ENCODE measurements around the gene ZNF385A. TPM values are rescaled to one million over a fixed set of nuclear protein-coding genes. Genes with fewer than 3 reads are reported as not detected.

ZNF385A gene
- polyA plus RNA-seq, 6 donors from 2014 or later, result 6.1 to 18.2 (median 10.5) TPM

DNA sequence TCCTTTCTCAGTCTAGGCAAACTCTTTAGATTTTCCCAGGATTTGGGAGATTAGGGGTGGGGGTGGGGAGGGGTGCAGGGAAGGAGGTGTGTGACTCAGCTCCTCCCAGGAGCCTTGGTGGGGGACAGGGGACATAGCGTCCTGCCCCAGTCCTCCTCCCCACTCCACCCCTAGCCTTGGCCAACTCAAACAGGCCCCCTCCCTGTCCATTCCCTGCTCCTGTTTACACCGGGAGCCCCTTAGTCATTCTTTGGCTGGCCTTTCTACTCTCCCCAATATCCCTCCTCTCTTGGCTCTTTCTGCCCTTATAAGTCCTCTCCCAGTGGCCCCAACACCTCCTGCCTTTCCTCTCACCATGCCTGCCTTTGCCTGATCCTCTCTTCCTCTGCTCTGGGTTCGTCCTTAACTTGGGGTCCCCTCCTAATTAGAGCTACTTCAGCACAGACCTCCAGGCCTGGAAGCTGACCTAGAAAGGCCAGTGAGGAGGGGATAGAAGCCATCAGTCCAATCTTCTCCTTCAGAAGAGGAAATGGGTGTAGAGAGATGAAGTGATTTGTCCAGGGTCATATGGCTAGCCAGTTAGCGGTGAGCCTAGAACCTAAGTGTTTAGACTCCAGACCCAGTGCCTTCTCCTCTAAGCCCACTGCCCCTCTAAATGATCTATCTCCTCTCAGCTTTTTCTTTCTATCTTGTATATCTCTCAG lies 36.8 kb upstream of the ZNF385A start:
- H3K36me3 Mint-ChIP-seq, result no peaks in the 10 kb centered on the region
- H3K4me3 Mint-ChIP-seq, result peak overlapping the region in 5 of 8 donors; percentile 1 to 90 (median 26)
- ATAC-seq (ENCODE audit: low read depth in 2 of 2) (no peak), DNase-seq (no peak)
- no peak overlapping the region for H3K27ac Mint-ChIP-seq
- H3K27me3 Mint-ChIP-seq, result peaks cover 10 to 33% (median 27%) of the 10 kb centered on the region in 3 donors
- no peaks in the 10 kb centered on the region for H3K9me3 Mint-ChIP-seq
- peaks cover 33 to 49% (median 44%) of the 10 kb centered on the region in 3 donors for H3K4me1 Mint-ChIP-seq

DNA sequence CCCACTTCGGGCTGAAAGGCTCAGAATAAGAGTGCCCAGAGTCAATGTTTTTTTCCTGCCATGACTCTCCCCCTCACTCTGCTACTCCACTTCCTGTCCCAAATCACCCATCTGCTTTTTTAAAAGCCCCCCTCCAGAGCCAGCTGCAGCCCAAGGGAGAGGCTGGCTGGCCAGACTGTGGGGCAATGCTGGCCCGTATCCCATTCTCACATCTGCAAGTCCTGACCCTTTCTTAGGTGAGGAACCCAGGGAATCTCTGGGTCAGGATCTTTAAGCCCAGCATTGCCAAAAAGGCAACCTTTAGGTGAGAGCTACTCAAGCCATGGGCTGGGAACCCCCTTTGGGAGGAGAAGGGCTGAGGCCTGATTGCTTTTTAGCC lies 36.2 kb upstream of the ZNF385A start:
- Mint-ChIP-seq H3K27ac (peak overlapping the region in 4 of 6 donors; percentile 6 to 95 (median 48)), H3K9me3 (no peaks in the 10 kb centered on the region), H3K36me3 (no peaks in the 10 kb centered on the region), H3K4me1 (peaks cover 35 to 53% (median 50%) of the 10 kb centered on the region in 3 donors), H3K27me3 (peaks cover 6 to 27% (median 22%) of the 10 kb centered on the region in 3 donors), H3K4me3 (peak overlapping the region in 7 of 8 donors; percentile 26 to 96 (median 63))
- ATAC-seq (ENCODE audit: low read depth in 2 of 2) (no peak), DNase-seq (no peak)

DNA sequence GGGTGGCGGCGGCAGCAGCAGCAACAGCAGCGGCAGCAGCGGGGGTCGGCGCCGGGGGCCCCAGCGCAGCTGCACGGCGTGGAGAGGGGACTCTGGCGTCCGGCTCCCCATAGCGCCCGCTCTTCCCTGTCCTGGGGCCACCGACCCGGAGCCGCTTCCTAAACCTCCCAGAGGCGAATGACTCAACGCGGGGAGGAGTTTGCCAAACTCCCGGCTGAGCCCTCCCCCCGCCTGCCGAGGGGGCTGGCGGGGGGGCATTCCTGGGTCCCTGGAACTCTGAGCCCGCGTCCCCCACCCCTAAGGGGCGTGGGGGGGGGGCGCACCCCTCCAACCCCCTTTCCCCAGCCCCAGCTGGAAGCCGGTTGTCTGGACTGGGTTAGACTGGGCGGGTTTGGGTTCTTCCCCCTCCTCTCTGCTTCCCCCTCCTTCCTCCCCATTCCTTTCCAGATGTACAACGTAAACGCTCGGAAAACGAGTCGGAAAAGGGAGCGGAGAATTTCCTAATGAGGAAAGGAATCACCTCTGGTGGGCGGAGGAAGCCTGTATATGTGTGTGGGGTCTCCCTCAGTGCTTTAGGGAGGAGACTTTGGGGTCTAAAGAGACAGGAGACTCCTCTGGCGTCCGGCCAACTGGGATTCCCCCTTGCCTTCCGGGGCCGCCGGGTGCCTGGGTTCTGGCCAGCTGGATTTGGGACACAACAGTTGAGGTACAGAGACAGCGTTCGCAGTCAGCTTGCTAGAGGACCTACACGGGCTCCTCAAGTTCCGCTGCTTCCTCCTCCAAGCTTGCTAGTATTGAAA lies 34.8 kb upstream of the ZNF385A start, which contains the start of gene ITGA5:
Gene ITGA5, minus strand, starts transcription at position 179 of the 800 bp plus-strand sequence. Its CDS starts 68 bp downstream, at position 111.
- Mint-ChIP-seq H3K9me3 (no peaks in the 10 kb centered on the region), H3K36me3 (no peaks in the 10 kb centered on the region), H3K27me3 (peaks cover 0 to 22% (median 8%) of the 10 kb centered on the region in 3 donors), H3K4me3 (peak within 1 kb of the TSS; percentile 85 to 96 (median 92)), H3K4me1 (peaks cover 38 to 65% (median 62%) of the 10 kb centered on the region in 3 donors), H3K27ac (peak within 1 kb of the TSS; percentile 11 to 96 (median 71))
- ATAC-seq (ENCODE audit: low read depth in 2 of 2) (peak; percentile 18 to 34), DNase-seq (no peak)

DNA sequence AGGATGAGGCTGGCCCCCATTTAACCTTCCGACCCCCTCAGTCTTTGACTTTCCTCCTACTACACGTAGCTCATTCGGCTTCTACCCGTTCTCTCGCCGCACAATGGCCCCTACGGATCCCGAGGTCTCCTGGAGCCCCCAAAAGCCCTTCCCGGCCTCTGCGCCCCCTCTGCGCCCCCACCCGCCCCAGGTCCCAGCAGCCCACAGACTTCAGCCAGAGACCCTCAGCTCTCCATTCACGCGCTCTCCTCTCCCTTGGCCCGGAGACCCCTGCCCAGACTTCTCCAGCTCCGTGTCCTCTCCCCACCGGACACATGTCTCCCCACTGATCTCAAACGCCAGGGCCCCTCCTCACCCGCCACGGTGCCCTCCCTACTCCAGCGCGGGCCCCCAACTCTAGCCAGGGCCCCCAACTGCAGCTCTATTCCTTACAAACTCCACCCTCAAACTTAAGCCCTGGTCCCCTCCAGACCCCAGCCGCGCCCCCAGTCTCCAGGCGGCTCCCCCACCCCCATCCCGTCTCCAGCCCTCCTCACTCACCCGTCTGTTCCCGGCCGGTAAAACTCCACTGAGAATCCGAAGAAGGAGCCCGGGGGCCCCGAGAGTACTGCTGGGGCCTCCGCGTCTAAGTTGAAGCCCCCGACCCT lies 34.0 kb upstream of the ZNF385A start:
- Mint-ChIP-seq H3K4me3 (peak overlapping the region; percentile 85 to 96 (median 92)), H3K36me3 (no peaks in the 10 kb centered on the region), H3K4me1 (peaks cover 45 to 73% (median 69%) of the 10 kb centered on the region in 3 donors), H3K9me3 (no peaks in the 10 kb centered on the region), H3K27ac (peak overlapping the region; percentile 11 to 96 (median 71)), H3K27me3 (peaks cover 0 to 22% (median 8%) of the 10 kb centered on the region in 3 donors)
- ATAC-seq (ENCODE audit: low read depth in 2 of 2) (peak; percentile 13 to 16), DNase-seq (no peak)

DNA sequence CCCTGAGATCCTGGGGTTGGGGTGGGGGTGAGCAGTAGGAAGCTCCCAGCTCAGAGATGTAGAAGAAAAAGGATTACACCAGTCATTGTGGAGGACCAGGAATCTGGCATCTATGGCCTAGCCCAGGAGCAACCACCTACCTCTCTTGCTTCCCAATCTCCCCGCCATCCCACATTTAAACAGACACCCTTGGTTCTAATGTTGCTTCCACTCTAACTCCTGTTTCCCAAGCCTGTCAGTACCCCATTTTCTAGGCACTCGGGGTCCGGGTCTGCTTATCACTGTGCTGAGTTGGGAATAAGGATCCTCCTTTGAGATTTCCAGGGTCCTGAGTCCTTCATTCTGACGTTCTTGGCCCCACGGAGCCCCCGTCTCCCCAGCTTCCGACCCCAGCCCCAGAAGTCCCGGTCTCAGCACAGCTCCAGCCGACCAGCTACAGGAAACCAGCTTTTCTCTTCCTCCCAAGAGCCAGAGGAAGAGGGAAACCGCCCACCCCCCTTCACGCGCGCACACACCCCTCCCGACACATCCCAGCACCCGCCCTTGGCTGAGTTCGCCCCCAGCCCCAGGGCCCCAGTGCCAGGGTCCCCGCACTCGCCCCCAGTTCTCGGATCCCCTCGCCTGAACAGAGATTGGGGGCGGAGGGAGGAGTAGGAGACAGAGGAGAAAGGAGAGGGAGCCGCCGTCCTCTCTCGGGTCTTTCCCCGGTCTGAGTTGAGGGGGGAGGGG lies 33.3 kb upstream of the ZNF385A start:
- Mint-ChIP-seq H3K9me3 (no peaks in the 10 kb centered on the region), H3K36me3 (no peaks in the 10 kb centered on the region), H3K4me3 (peak overlapping the region; percentile 85 to 96 (median 92)), H3K27me3 (peaks cover 0 to 19% (median 8%) of the 10 kb centered on the region in 3 donors), H3K4me1 (peaks cover 52 to 79% (median 76%) of the 10 kb centered on the region in 3 donors), H3K27ac (peak overlapping the region; percentile 11 to 96 (median 77))
- DNase-seq, result no peak
- no peak for ATAC-seq (ENCODE audit: low read depth in 2 of 2)

DNA sequence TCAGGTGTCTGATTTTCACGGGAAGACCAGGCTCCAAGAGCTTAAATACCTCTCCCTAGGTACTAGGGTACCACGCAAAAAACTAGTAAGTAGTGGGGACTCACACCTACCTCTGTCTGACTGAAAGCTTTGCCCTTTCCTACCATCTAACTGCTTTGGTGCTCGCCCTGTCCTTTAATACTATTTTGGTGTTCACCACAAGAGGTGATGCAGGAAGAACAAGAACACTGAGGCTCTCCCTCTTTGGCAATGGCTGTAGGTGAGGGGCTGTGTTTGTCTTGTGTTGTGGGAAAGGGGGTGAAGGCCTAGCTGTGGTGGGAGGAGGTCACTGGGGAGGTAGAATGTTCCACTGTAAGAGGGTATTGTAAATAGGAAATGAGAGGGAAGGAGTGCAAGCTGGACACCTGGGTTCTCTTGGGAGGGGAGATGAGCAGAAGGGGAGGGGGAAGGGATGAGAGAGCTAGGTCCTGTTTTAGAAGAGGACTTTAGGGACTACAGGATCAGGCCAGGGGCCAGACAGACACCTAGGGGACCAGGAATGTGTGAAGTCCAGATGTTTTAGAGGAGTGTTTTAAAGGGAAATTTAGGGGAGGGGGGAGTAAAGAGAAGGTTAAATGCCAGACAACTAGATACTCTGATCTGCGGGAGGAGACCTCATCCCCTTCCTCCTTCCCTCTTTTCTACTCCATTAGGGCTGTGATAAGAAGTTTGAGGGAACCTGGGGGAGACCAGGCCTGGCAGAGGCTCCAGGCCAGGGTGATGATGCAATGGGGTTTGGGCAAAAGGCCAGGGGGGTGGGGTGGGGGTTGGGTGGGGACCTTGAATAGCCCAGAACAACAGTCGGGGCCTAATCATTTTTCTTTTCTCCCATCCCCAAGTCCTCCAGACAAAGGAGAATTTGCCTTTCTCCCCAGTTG lies 32.4 kb upstream of the ZNF385A start:
- Mint-ChIP-seq H3K4me3 (peak overlapping the region; percentile 50 to 96 (median 88)), H3K27ac (peak overlapping the region; percentile 52 to 87 (median 76)), H3K27me3 (peaks cover 0 to 13% (median 8%) of the 10 kb centered on the region in 3 donors), H3K4me1 (peaks cover 56 to 89% (median 85%) of the 10 kb centered on the region in 3 donors), H3K9me3 (no peaks in the 10 kb centered on the region), H3K36me3 (no peaks in the 10 kb centered on the region)
- ATAC-seq (ENCODE audit: low read depth in 2 of 2) (no peak), DNase-seq (no peak)

DNA sequence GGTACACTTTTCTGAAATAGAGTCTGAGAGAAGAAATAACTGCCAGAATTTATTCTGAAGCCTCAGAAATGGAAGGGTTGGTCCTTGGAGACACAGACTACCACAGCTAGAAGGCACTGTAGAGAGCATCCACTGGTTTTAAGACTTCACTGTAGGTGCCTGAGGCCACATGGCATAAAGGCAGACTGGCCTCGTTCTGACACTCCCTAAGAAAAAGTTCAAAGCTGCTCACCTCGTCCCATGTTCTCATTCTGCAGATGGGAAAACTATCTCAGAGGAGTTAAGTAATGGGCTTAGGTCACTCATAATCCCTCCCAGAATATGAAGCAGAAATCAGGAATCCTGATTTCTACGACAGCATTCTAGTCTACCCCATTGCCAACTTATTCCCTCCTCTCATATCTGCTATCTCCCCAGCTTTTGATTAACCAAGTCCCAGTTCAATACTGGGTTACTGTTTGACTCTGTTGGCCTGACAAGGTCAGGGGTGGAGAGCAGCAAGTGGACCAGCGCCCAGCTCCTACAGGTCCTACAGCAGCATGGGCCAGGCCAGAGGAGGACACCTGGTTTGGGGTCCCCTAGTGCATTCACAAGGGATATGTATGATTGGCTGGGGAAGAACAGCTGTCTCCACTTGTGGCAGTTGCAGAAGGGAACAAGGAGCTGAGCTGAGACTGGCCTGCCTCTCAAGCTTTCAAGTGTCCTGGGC lies 30.8 kb upstream of the ZNF385A start:
- ATAC-seq (ENCODE audit: low read depth in 2 of 2) (no peak), DNase-seq (no peak)
- Mint-ChIP-seq H3K9me3 (no peaks in the 10 kb centered on the region), H3K27me3 (no peaks in the 10 kb centered on the region), H3K4me3 (peak overlapping the region in 5 of 8 donors; percentile 15 to 74 (median 56)), H3K4me1 (peaks cover 55 to 91% (median 82%) of the 10 kb centered on the region in 3 donors), H3K36me3 (no peaks in the 10 kb centered on the region), H3K27ac (peak overlapping the region; percentile 15 to 89 (median 52))

DNA sequence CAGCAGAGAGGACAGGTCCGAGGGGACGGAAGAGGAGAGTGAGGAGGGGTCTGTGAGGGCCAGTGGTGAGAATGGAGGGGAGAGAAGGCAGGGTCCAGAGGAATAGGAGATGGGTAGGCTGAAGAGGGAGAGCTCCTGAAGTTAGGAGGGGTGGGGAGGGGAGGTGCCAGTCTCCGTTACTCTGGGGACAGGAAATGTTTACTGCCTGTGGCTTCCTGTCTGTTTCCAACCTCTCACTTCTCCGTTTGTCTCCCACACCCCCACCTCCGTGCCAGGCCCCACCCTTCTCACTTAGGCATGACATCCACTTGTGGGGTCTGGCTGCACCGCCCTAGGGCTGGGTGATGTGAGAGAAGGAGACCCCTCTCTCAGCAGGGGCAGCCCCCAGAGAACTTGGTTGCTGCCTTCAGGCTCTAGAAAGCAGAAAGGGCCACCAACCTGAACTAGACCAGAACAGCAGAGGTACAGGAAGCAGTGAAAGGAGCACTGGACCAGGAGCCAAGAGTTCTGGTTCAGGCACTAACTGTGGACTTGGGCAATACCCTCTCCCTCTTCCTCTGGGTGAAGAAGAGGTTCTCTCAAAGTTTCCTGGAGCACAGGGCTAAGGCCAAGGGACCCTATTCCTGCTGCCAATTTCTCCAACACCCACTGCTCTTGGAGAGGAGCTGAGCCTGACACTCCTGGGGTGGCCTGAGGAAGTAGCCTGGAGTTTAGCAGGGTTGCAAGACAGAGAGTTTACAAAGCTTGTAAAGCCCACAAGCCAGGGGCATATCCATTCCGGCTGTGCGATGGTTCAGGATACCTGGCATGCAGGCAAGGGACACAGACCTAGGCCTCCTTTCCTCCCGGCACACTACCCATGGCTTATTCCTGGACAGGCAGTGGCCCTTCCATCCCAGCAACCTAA lies 29.0 kb upstream of the ZNF385A start:
- Mint-ChIP-seq H3K27me3 (no peaks in the 10 kb centered on the region), H3K4me3 (peak overlapping the region; percentile 1 to 90 (median 74)), H3K36me3 (no peaks in the 10 kb centered on the region), H3K27ac (peak overlapping the region; percentile 69 to 89 (median 81)), H3K9me3 (no peaks in the 10 kb centered on the region), H3K4me1 (peaks cover 57 to 77% (median 71%) of the 10 kb centered on the region in 3 donors)
- peak; percentile 70 for DNase-seq
- ATAC-seq (ENCODE audit: low read depth in 2 of 2), result peak; percentile 87 to 89

DNA sequence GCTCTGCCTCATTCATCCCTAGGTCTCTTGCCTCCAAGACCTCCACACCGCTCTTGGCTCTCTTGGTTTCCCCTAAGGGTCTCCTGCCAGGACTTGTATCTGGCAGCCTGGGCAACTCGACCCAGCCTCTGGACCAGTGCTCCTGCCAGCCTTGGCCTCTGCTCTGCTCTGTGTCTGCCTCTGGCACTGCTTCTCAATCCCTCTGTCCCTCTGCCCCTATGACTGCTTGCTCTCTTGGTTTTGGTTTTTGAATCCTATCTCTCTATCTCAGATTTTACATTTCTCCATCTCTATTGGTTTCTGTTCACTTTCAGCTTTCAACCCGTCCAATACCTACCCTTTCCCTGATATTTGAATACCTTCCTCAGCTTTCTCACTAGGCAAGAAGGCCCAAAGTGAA lies 28.3 kb upstream of the ZNF385A start:
- ATAC-seq (ENCODE audit: low read depth in 2 of 2) (peak; percentile 28 to 37), DNase-seq (no peak)
- peak overlapping the region; percentile 1 to 90 (median 74) for H3K4me3 Mint-ChIP-seq
- no peaks in the 10 kb centered on the region for H3K9me3 Mint-ChIP-seq
- H3K27ac Mint-ChIP-seq, result peak overlapping the region; percentile 69 to 89 (median 81)
- no peaks in the 10 kb centered on the region for H3K27me3 Mint-ChIP-seq
- H3K4me1 Mint-ChIP-seq, result peaks cover 54 to 76% (median 63%) of the 10 kb centered on the region in 3 donors
- H3K36me3 Mint-ChIP-seq, result no peaks in the 10 kb centered on the region

DNA sequence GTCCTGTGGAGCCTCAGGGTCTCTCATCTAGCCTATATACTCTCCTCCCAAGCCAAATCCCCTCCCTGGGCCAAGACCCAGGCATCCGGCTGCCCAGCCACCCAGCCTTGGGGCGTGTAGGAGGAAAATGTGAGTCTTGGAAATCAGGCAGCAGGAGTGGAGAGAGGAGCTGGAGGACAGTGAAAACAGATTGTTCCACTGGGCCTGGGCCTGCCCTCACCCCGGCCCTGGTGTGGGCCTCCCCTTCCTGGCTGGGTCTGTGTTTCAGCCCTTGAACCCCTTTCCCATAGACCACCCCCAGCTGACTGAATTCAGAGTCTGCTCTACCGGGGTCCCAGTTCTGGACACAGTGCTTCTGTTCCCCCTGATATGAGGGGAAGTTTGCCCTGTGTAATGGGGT lies 27.8 kb upstream of the ZNF385A start:
- Mint-ChIP-seq H3K4me1 (peaks cover 52 to 76% (median 59%) of the 10 kb centered on the region in 3 donors), H3K4me3 (peak overlapping the region in 6 of 8 donors; percentile 70 to 90 (median 76)), H3K36me3 (no peaks in the 10 kb centered on the region), H3K27me3 (no peaks in the 10 kb centered on the region), H3K27ac (peak overlapping the region; percentile 69 to 89 (median 81)), H3K9me3 (no peaks in the 10 kb centered on the region)
- no peak for DNase-seq
- ATAC-seq (ENCODE audit: low read depth in 2 of 2), result no peak

Data from naive B cell (primary cell).